Measurements from ENCODE around the gene ARID1B.

The ARID1B gene

GRCh38 chr6:157117431-157118095, 340.4 kb downstream of the ARID1B start:
- DNase-seq, result no peak

GRCh38 chr6:157119502-157120027, 342.4 kb downstream of the ARID1B start:
- DNase-seq, result no peak

GRCh38 chr6:157120534-157121232, 343.5 kb downstream of the ARID1B start:
- DNase-seq, result no peak

DNA sequence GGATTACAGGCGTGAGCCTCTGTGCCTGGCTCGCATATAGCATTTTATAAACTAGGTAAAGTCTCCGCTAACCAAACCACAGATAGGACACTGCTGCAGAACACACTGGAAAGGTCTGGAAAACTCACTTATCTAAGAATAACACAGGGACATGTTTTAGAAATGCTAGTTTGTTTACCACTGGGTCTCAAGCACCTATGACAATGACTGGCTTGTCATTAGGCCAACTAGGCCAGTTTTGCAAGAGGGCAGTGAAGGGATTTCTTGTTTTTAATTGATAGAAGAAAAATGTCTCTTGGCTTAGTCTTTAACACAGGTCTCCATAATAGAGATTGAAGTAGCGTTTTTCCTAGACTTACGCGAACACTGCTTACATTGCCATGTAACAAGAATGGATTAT, 344.7 kb downstream of the ARID1B start:
- no peak for DNase-seq

DNA sequence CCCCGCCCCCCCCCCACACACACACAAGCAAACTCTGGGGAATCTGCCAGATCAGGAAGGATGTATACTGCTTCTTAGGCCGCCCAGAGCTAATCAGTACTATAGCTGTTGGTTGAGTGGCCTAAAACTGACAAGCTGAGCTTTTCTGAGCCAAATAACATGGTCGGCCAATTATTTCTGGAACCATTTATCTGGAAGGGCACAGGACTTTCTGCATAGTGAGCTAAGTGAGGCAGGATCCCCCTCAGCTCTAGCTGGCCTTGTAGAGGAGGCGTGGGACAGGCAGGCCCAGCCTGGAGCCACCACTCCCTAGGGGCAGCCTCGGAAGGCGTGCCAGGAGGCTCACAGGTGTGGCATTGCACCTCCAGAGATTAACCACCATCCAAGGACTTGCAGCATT, 346.1 kb downstream of the ARID1B start:
- DNase-seq, result no peak

GRCh38 chr6:157124485-157125254, 347.5 kb downstream of the ARID1B start:
- DNase-seq, result no peak

DNA sequence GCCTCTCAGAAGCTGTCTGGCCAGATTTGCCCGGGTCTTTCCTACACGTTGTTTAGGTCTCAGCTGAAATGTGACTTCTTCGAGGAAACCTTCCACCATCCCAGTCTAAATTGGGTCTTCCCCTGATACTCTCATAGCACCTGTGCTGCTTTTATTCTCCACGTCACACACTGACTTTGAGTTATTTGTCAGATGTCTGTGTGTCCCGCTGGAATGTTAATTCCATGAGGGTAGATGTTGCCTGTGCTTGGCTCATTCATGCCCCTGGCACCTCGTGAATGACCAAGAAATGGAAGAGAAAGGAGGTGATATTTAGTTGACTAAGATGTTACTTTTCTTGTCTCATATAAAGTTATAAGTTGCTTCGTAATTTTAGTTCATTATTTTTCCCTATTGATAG, 348.4 kb downstream of the ARID1B start:
- DNase-seq, result no peak

DNA sequence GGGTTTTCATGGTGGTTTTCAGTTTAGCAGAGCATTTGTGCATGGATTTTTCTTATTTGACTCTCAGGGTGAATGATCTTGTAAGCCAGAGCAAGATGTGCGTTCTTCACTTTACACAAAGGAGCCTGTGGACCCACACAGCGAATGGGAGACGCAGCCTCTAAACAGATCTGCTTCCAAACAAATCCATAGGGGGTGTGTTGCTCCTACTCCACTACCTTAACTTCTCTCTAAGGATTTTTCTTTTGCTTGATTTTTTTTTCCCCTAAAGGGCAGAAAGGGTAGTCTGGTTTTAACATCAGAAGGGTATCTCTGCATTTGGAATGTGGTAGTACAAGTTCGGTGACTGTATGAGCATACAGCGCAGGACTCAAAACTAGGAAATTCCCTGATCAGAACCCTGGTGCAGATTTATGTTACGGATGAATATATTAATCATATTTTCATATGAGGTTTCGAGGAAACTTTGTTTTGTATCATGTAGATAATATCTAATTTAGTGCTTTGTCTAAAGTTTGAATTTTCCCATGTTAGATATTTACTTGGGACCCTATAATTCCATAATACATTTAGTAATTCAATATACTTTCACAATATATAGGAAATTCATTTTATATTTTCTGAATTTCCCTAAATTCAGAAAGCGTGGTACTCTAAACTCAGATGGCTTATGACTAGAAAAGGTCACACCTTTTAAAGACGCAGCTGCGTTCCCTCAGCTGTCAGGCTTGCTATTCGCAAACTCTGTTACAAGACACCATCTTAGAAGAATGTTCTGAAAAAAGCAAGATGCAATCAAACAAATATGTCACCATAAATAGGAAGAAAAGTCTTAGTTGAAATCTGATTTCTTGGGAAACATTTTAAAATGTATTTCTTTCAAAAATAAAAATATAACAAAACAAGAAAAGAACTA, 349.3 kb downstream of the ARID1B start:
- DNase-seq, result no peak

DNA sequence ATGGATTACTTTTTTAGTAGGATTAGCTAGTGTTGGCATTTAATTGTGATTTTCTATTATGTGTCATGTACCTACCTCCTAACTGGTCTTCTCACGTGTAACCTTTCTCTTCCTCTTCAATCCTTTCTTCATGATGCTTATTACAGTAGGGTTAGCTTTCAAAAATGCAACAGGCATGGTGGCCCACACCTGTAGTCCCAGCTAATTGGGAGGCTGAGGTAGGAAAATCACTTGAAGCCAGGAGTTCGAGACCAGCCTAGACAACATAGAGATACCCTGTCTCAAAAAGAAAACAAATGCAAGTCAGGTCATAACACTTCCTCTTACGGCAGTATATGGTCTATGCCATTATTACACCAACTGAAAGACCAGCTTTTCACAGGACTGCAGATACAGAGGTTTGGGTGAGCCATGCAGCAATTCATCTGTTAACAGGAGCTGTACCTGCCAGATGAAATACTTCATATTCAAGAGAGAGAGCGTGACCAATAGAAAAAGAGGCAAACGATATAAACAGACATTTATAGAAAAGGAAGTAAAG, 351.1 kb downstream of the ARID1B start:
- DNase-seq, result no peak

DNA sequence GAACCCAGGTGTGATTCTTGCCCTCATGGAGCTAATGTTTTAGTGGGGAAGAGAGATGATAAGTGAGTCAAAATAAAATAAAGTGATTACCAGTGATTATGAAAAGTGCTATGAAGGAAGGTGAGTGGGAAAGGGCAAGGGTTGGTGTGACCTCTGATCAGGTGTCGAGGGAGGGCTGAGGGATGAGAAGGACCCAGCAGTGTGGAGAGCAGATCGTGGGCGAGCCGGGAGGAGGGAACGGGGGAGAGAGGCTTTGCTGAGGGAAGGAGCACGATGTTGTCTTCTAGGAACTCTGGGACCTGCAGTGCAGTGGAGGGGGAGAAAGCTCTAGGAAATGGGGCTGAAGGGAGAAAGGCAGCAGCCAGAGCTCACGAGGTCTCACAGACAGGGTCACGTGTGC, 354.1 kb downstream of the ARID1B start:
- DNase-seq, result no peak

DNA sequence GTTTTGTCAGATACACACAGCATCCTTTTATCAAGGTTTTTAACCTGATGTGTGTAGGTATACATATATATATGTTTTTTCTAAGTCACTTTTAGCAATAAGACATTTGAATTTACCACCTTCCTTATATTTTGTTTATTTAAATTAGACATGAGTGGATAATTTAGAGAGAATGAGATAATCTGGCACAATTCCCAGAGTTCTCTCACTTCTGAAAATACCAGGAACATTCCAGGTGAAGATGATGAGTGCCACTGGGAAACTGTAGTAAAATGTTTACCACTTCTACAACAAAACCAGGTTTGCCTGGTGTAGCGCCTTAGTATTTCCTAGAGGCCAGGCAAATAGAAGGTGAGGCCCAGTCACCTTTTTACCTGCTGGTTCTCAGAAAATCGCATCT, 356.7 kb downstream of the ARID1B start:
- DNase-seq, result no peak

DNA sequence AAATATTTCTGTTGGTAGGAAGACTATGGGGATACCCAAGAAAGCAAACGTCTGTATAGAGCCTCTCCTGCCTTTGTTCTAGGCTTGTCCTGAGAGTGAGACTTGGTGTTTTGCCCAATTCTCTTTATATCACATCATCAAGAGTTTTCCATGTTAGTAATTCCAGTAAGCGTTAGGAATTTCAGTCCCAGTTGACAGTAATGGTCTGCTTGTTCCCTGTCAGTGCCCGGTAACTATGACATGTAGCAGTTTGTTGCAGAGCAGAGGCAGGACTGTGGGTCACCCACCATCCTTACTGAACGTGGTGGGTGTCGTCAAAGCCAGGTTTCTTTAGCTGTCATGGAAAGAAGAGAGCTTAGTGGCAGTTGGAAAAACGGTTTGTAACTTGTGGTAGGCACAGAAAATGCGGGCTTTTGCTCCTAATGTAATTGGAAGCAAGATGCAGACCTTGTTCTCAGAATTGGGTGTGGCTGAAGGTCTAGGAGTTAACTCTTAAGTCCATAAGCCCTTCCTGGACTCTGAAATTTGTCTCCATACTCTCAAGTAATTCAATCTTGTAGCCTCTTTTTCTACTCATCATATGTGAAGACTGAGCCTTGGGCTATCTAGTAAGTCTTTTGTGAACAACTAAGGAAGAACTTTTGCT, 357.3 kb downstream of the ARID1B start:
- DNase-seq, result no peak

GRCh38 chr6:157135691-157136090, 358.5 kb downstream of the ARID1B start:
- no peak for DNase-seq

- no peak for DNase-seq
Measured at GRCh38 chr6:157137501-157137900, 360.3 kb downstream of the ARID1B start.

DNA sequence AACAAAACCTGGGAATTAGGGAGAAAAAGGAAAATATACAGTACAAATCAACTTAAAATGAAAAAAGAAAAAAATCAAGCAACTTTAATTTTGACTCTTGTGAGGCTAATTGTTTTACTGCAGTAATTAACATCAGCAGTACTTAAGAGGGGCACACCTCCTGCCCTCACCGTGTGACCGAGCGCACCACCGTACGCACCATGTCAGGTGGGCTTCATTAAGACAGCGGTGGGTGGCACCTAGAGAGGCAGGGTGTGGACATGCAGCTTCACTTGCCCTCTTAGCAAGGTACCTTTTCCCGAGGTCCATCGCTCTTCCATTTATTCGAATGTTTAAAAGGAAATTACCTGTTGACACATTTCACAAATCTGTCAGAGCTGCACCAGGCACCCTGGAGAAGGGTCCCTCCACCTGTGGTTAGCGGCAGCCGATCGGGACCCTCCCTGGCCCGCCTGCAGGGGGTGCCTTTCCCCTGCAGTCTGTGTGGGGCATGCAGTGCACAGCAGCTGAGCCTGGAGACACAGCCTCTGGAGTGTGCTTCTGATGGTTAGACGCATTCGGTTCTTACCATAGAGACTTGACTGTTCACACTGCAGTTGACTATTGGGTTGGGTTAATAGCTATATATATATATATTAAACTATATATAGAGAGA, 362.0 kb downstream of the ARID1B start:
- DNase-seq, result no peak

GRCh38 chr6:157143171-157143889, 366.2 kb downstream of the ARID1B start:
- no peak for DNase-seq

GRCh38 chr6:157143890-157144798, 367.0 kb downstream of the ARID1B start:
- DNase-seq, result no peak

DNA sequence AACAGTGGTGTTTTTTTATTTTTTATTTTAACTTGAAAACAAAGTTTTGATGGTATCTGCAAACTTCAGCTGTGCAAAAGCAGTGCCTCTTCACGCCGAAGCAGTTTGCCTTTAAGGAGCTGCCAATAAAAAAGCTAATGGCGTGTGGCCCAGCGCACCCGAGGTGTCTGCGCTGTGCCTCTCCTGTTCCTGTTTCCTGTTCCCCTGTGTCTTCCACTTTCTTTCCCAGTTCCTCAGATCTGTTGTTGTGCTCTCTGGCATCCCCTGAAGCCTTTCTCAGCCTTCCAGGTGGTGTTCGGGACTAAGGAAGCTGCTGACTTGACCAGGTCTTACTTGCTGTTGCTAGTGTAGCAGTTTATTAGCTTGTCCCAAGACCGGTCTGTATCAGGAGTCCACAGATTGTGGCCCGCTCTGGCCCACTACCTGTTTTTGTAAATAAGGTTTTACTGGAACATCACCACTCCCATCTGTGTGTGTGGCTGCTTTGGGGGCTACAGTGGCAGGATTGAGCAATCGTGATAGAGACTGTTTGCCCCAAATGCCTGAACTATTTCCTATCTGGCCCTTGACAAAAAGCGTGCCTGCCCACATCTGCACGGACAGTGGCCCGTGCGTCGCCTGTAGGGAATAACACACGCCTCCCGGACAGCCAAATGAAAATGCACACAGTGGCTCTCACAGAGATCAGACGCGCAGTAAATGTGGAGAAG, 367.8 kb downstream of the ARID1B start:
- DNase-seq, result no peak
